GM18873 (cell line): ENCODE results near the gene GPX6.
"Not testable (repeated sequence)": the region's sequence is repeated elsewhere in the genome, so short reads cannot be mapped to it uniquely, and the experiment has no call there.

Source experiments
- ATAC-seq: cut with Tn5 transposase; IDR thresholded peaks from one replicate; pipeline ENCODE4 v1.9.1; 2021; ENCODE audit warnings: mild to moderate bottlenecking, moderate library complexity, moderate number of reproducible peaks; ENCODE audit not compliant: unreplicated experiment, low FRiP score

Gene GPX6, protein sequence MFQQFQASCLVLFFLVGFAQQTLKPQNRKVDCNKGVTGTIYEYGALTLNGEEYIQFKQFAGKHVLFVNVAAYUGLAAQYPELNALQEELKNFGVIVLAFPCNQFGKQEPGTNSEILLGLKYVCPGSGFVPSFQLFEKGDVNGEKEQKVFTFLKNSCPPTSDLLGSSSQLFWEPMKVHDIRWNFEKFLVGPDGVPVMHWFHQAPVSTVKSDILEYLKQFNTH

DNA sequence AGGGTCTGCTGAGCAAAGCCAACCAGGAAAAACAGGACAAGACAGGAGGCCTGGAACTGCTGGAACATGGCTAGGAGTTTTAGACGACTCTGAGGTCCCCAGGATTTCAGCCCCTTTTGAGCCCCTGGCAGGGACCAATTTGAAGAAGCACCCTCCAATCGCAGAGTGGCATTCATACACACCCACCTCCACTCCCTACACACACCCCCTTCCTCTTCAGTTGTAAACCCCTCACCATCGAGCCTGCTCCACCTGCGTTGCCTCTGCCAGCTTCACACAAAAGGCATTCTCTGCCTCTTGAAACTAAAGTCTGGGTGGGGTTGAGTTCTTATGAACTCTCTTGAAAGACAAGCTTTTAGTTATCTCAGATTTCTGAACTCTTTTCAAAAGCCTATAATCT, at the start of gene GPX6:
Gene GPX6 (minus strand): TSS at position 118 of the 400 bp plus-strand sequence. CDS start 50 bp downstream, at position 68.
- ATAC-seq = no peak

DNA sequence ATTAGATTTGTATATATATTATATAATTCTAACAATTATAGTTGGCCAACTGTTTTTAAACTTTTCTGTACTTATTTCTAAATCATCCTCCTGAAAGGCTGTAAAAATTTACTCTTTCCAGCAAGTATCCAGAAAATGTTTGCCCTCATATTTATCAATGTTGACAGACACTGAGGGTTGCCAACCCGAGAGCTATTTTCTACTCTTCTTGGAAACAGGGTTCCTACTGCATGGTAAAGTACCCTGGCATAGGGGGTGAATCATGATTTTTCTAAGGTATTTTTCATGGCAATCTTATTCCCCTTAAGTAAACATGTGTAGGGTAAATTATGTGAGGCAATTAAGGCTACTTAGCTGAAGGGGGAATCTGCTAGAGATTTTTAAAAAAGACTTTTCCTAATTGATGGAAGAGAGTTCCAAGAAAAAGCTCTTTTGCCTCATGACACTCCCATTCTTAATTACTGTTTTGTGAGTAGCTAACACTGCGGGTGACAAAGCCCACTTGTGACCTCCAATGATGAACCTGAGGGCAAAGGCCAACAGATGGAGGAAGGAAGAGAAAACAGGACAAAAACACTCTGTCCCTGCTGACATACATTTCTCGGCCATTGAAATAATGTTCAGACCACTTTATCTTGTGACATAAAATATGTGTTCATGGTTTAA, 48.0 kb upstream of the GPX6 start:
- no peak for ATAC-seq

DNA sequence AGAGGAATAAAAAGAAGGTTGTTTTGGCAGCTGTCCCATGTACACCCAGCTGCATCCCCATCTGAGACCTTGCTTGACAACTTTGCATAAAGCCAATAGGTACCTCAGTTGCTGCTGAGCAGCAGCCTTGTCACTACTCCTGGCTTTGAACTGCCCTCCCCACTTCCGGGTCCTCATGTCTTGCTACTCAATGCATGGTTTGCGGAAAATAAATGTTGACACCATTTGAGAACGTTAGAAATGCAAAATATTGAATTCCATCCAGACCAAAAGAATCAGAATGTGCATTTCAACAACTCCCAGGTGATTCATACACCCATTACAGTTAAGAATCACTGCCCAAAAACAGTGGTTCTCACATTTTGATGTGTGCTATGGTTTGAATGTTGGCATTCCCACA, 43.0 kb upstream of the GPX6 start:
- no peak for ATAC-seq

DNA sequence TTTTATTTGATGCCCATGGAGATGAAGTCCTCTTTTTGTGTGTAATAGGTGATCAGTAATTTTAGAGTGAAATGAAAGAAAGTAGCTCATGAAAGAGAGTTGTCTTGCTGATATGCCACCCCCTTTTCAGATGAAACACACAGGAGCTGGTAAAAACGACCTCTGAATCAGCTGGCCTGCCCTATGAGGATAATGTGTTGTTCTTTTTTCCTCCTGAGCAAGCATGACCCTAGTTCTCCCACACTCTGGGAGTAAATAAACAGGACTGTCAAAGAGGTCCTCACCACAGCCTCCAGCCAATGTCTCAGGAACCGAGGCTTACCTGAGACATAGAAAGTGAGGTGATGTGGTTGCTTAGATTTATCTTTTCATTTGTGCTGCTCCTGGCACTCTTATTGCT, 39.5 kb upstream of the GPX6 start:
- no peak for ATAC-seq

DNA sequence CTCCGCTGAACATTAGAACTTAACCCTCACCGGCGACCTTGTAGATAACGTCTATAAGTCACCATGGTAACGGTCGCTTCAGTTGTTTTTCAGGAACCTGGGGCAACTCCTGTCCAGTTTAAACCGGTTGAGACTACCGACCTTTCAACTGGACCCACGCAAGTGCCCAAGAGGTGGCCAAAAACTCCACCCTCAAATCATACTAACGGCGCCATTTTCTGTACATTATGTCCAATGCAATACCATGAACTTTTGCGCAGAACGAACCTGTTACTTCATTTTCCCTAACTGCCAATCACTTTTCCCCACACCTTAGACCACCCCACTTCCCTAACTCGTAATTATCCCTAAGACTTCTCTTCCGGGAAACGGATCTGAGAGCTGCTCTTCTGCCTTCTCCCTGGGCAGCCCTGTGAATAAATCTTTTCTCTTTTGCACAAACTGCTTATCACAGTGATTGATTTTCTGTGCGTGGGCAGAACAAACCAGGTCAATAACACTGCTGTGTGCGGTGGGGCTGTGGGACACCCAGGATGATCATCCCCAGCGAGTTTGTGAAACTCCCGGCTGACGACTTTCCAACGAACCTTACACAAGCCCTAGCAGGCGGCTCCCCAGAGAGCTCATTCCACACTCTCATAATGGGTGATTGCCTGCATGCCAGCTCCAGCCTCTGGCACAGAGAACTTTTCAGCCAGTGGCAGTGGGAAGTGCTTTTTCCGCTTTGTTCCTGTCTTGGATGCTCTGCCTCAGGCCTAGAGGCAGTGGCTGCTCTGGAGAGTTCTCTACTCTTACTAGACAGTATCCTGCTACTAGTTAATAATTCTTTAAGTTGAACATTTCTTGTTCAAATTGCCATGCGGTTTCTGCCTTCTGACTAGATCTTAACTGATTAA, 38.6 kb upstream of the GPX6 start:
- ATAC-seq = no peak

DNA sequence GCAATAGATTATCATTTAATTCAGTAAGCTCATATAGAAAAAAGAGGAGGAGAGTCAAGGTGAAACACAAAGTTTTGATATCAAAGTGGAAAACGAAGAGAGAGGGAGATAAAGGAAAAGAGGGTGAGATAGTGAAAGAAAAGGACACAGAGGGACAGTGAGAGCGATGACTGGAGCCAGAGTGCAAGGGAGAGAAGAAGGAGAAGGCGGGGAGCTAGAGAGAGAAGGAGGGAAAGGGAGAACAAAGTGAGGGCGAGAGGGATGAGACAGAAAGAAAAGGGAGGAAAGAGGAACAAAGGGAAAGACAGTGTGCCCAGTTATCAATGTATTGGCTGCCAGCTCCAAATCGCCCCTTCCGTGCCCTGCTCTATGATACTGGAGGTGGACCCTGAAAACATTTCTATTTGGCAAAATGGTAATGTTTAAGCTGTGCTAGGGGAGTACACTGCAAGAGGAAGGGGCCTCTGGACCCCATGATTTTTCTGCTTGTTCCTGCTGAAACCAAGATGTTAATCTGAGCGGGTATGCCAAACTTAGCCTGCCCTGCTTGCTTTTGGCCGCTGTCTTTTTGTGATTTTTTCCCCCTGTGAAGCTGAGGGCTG, 37.9 kb upstream of the GPX6 start:
- no peak for ATAC-seq

DNA sequence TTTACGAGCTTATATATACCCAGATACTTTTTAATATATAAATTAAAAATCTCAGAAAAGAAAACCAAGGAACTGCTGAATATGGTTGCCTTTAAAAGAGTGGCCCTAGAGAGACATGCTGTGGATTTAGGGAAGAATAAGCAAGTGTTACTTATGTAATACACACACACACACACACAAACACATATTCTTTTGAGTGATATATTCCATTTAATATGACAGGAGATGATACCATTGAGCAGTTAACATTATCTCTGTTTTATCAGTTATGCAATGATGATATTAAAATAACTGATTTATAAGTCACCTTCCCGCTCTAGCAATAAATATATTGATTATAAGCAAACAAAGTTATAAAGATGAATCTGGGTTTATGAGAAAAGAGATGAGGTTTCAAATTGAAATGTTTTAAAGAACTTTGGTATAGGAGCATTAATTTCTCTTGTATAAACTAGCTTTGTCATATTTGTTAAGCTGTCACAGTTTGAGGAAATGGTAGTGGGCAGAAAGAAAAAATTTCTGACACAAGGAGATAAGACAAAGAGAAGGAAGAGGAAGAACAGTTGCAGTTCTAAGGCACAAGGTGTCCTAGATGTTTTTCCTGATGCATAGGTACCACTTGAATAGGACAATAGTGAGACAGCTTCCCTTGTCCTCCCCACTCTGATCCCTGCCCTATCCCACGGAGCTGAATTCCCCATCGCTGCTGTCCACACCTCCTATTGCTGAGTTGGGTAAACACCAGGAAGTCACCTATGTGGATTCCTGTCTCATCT, 36.5 kb upstream of the GPX6 start:
- ATAC-seq = no peak

DNA sequence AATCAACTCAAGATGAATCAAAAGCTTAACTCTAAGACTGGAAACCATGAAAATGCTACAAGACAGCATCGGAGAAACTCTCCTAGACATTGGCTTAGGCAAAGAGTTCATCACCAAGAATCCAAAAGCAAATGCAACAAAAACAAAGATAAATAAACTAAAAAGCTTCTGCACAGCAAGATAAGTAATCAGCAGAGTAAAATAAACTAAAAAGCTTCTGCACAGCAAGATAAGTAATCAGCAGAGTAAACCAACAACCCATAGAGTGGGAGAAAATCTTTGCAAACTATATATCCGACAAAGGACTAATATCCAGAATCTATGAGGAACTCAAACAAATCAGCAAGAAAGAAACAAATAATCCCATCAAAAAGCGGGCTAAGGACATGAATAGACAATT, 31.4 kb upstream of the GPX6 start:
- not testable (repeated sequence) for ATAC-seq

DNA sequence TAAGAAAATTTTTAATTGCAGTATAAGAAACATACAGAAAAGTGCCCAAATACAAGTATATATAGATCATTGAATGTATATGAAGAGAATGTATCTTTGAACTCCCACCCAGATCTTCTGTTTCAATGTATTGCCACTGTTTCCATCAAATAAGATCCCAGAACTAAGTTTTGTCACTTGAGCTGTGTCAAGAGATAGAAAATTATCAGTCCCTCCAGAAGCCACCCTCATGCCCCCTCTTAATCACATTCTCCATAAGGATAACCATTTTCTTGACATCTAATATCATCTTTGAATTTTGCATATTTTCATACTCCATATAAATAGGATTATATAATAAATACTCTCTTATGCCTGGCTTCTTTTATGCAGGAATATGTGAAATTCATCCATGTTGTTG, 30.4 kb upstream of the GPX6 start:
- ATAC-seq = no peak

DNA sequence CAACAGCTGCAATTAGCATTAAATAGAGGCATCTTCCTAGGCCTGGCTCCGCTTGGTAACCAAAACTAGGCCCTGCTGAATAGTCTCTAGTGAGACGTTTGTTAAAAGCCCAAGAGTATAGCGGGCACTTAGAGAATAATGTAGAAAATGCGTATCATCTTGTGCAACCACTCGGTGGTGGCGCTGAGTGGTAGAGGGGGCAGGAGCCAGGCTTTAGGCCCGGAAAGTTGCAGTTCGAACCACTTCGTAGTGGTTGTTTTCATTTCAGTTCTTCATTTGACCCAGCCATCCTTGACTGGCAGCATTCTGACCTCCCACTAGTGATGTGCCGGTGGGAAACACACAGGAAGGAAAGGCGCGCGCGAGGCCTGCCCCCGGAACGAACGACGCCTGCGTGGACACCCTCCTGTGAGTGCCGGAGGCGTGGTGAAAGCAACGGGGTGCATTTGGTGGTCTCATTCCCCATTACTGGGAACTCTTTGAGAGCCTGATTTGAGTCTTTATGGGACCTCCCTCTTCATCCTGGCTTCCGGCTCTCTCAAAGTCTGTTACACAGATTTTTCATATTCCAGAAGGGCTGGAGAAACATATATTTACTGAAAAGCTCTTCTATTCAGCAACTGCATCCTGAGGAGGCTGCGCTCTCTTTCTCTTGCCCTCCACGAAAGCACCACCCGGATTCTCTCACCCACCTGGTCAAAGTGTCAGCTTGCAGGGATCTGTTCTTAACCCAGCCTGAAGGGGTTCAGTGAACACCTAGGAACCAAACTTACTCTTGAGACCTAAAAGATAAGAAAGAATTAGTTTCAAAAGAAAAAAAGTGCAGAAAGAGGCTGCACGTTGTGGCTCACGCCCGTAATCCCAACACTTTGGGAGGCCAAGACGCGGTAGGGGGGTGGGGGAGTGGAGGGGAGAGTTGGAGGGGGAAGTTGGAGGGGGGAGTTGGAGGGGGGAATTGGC, 28.3 kb upstream of the GPX6 start:
- ATAC-seq = no peak

DNA sequence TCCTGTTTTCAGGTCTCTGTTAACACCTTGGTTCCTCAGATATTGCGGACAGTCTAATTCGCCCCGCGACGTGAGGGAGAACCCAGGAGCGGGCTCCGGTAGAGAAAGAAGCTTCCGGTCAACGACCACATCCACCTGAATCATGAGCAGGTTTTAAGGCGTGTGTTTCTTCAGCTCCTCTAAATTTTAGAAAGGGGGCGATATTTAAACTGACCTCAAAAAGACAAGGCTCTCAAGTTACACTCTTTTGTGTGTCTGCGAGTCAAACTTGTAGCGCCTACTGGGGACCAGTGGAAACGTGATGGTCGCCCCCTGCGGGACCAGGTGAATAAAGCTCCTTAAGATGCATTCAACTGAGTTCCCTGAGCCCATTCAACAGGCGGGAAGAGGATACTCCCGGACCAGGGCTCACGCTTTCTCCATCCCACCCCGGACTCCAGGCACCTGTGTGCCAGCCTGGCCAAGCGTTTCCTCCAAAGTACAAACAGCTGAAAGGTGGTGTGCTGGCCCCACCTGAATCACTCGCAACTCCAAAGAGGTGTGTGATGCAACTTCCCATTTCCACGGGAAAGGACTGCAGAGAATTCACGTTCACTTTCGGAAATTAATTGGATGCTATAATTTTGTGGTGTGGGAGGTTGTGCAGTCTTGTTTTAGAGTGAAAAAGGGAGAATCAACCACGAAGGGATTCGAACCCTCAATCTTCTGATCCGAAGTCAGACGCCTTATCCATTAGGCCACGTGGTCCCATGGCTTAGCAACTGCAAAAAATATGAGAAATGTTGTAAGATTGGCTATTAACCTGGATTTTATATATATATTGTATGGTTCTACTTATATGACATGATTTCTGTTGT, 27.1 kb upstream of the GPX6 start:
- ATAC-seq = no peak

DNA sequence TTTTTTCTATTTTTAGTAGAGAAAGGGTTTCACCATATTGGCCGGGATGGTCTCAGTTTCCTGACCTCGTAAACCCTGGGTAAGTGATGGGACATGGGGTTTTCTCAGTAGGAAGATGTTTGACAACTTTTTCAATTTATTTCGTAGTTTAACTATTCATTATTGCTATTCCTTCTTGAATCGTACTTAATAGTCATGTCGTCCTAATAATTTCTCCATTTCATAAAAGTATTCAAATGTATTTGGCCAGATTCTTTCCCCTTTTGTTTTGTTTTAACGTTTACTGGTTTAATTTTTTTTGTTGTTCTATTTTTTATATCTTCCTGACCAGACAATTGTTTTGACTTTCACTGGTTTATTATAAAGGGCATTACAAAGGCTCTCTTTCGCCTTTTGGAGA, 26.4 kb upstream of the GPX6 start:
- ATAC-seq = no peak

DNA sequence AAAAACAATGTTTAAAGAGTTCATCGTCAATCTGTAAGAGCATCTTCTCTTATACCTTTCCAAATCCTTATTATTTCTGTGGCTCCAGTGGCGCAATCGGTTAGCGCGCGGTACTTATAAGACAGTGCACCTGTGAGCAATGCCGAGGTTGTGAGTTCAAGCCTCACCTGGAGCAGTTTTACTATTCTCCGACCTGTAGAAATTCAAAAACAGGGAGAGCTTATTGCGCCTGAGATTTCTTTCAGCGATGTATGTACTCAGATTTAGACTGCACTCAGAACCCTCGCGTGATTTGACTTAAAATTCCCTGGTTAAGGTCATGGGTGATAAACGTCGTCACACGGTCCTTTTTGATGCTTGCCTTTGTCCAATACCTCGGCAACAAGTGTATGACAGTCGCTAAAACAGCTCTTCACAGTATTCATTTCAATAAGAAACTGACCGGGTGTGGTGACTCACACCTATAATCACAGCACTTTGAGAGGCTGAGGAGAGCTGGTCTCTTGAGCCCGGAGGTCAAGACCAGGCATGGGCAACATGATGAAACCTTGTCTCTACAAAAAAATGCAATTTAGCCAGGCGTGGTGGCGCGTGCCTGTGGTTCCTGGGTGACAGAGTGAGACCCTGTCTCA, 22.0 kb upstream of the GPX6 start:
- no peak for ATAC-seq

DNA sequence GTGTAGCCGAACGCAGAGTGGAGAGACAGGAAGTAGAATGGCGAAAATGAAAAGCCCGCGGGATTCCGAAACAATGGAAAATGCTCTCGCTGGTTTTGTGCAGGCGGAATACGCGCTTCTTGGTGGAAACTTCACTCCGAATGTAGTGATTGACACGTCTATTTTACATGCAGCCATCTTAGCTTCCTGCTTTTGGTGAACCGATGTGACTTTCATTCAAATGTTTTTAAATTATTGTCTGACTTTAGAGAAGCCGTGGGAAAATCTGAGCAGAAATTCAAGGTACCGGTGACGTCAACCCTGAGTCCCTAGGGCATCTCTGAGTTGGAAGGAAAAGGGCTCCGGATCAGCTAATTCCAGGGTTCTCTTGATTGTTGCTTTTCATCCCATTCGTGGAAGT, 21.5 kb upstream of the GPX6 start:
- no peak for ATAC-seq

DNA sequence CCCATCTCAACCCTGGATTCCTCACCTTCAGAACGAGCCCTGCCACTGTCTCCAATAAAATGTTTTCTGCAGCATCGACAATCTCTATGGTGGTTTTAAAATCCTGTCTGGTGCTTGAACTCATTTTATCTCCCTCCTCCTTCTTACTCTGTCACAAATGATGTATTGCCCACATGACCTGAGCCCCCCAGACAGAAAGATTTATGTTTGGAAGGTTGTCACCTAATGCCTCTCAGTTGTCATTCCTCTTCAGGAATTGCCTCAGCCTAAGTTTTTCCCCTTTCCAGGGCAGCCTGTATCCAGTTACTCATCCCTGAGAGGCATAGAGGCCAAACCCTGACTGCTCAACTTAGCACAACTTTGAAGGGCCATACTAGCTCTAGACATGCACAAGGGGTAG, 19.3 kb upstream of the GPX6 start:
- no peak for ATAC-seq

DNA sequence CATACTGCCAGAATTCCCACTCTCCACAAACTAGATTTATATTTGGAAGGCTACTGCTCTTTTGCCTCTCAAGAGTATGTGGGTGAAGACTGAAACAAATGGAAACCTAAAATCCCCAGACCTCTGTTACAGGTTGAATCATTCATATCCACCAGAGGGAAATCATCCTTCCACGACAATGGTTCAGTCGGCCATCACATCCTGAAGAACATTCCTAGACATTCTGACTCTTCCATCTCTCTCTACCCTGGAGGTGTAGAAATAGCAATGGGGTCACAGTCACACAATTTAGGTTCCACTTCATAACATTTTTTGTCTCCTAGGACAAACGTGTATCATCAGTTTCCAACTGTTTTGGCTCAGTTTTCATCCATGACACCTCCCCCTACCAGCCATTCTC, 18.7 kb upstream of the GPX6 start:
- ATAC-seq = no peak

DNA sequence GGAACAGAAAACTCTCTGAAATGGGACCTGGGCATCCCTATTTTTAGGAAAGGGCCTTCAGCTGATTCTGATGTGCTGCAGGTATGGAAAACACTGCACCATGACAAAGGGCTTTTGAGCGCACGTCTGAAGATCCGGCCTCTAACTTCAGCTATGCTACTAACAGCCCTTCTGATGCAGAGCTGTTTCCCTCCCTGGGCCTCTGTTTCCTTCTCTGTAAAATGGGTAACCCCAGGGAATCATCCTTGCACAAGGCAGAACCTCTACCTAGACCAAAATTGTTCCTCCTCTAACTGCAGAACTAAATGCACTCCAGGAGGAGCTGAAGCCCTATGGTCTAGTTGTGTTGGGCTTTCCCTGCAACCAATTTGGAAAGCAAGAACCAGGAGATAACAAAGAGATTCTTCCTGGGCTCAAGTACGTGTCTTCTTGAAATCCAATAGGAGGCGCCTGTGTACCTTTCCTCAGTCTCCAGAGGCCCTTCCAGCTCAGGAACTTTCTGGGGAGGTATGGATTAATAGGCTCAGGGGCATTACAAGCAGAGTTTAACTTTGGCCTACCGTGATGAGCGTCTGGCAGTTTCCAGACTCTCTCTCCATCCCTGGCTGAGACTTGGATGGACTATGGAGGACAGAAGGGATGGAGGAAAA, 16.0 kb upstream of the GPX6 start:
- no peak for ATAC-seq
